ENCODE results near the gene ASB4.
"Not testable (repeated sequence)": the region's sequence is repeated elsewhere in the genome, so short reads cannot be mapped to it uniquely, and the experiment has no call there.

ASB4 gene

GRCh38 chr7:95476904-95477594 lies 8.7 kb upstream of the ASB4 start:
- H3K4me3 ChIP-seq: no peak overlapping the region
- H3K27ac ChIP-seq: no peak overlapping the region

- Histone ChIP-seq H3K27ac (no peak overlapping the region), H3K4me3 (no peak overlapping the region)
These were observed 7.3 kb upstream of the ASB4 start for GRCh38 chr7:95478272-95479037.

- Histone ChIP-seq H3K4me3 (no peak overlapping the region), H3K27ac (no peak overlapping the region)
These were observed 5.6 kb upstream of the ASB4 start for GRCh38 chr7:95479992-95480624.

- H3K27ac ChIP-seq: no peak overlapping the region
- no peak overlapping the region for H3K4me3 ChIP-seq
These were observed 4.2 kb upstream of the ASB4 start for GRCh38 chr7:95481271-95482165.

GRCh38 chr7:95482424-95482823 lies 3.3 kb upstream of the ASB4 start:
- no peak overlapping the region for H3K27ac ChIP-seq
- no peak overlapping the region for H3K4me3 ChIP-seq

GRCh38 chr7:95490231-95490762 lies 4.6 kb downstream of the ASB4 start:
- Histone ChIP-seq H3K4me3 (no peak overlapping the region), H3K27ac (no peak overlapping the region)

GRCh38 chr7:95491201-95491600 lies 5.5 kb downstream of the ASB4 start:
- Histone ChIP-seq H3K4me3 (no peak overlapping the region), H3K27ac (no peak overlapping the region)

- Histone ChIP-seq H3K4me3 (no peak overlapping the region), H3K27ac (no peak overlapping the region)
These were observed 6.0 kb downstream of the ASB4 start for GRCh38 chr7:95491634-95492314.

- no peak overlapping the region for H3K4me3 ChIP-seq
- H3K27ac ChIP-seq: no peak overlapping the region
These were observed 7.5 kb downstream of the ASB4 start for GRCh38 chr7:95493247-95493646.

GRCh38 chr7:95493844-95494243 lies 8.1 kb downstream of the ASB4 start:
- H3K4me3 ChIP-seq: no peak overlapping the region
- no peak overlapping the region for H3K27ac ChIP-seq

GRCh38 chr7:95501261-95501832 lies 15.6 kb downstream of the ASB4 start:
- H3K4me3 ChIP-seq: no peak overlapping the region

GRCh38 chr7:95502403-95502802 lies 16.7 kb downstream of the ASB4 start:
- Histone ChIP-seq H3K27ac (no peak overlapping the region), H3K4me3 (no peak overlapping the region)

More at GRCh38 chr7:95501261-95501832, 15.6 kb downstream of the ASB4 start:
- no peak overlapping the region for H3K27ac ChIP-seq

- H3K4me3 ChIP-seq: no peak overlapping the region
- H3K27ac ChIP-seq: no peak overlapping the region
These were observed 17.8 kb downstream of the ASB4 start for GRCh38 chr7:95503271-95504131.

- H3K4me3 ChIP-seq, H3K27ac ChIP-seq: not testable (repeated sequence)
These were observed 18.4 kb downstream of the ASB4 start for GRCh38 chr7:95504132-95504588.

- Histone ChIP-seq H3K4me3 (no peak overlapping the region), H3K27ac (no peak overlapping the region)
These were observed 23.0 kb downstream of the ASB4 start for GRCh38 chr7:95508780-95509179.

- H3K4me3 ChIP-seq: no peak overlapping the region
- no peak overlapping the region for H3K27ac ChIP-seq
These were observed 23.5 kb downstream of the ASB4 start for GRCh38 chr7:95509199-95509598.

GRCh38 chr7:95511716-95512260 lies 26.0 kb downstream of the ASB4 start:
- H3K27ac ChIP-seq: no peak overlapping the region
- no peak overlapping the region for H3K4me3 ChIP-seq

Data from skin epidermis (tissue), 12 donors.